KOPT-K1 (cell line): Measurements from ENCODE around the gene TRPT1.
A peak's percentile ranks its signal among the peaks of the same experiment; 100 is the strongest.

Experiments
- H3K27ac ChIP-seq: fragments of 200-600 bp; sonication (generic); 2 replicates; pipeline ENCODE4 v1.5.1; 2016; ENCODE audit warnings: antibody characterized with exemption, mild to moderate bottlenecking, low read depth, low read length; ENCODE audit not compliant: poor library complexity, severe bottlenecking
- H3K36me3 ChIP-seq: fragments of 200-600 bp; sonication (generic); 2 replicates; pipeline ENCODE4 v1.5.1; 2017; ENCODE audit warnings: antibody characterized with exemption, mild to moderate bottlenecking, low read length, moderate library complexity; ENCODE audit not compliant: insufficient read depth
- H3K9me3 ChIP-seq: fragments of 200-600 bp; sonication (generic); 2 replicates; pipeline ENCODE4 v1.5.1; 2017; ENCODE audit warnings: antibody characterized with exemption, low read length, mild to moderate bottlenecking; ENCODE audit not compliant: insufficient read depth, poor library complexity, severe bottlenecking

The TRPT1 gene

DNA sequence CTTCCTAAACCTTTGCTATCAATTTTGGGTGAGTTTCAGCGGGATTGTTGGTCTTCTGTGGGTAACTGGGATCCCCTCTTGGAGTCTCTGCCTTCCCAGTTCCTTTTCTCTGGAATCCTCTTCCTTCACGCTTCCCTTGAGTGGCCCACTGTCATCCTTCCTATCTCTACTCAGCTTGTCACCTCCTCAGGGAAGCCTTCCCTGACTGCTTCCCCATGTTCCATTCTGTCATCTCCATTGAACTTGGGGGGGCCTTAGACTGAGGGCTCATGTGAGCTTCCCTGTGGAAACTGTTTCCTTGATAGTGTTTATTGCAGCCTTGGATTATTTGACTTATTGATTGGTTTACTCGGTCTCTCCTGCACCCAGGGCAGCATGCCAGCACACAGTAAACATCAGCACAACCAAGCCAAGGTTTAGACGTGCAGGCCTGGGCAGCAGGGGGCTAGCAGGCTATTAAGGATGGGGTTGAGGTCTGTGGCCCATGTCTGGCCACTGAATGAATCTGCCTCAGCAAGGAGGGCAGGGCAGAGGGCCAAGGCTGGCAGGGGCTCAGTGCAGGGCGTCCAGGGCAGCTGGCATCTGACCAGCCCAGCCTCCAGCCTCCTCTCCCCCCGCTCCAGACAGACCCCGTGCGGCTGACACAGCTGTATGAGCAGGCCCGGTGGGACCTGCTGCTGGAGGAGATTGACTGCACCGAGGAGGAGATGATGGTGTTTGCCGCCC is 7.2 kb downstream of the TRPT1 start:
- Histone ChIP-seq H3K9me3 (no peaks in the 10 kb centered on the region), H3K36me3 (peaks cover 92% of the 10 kb centered on the region), H3K27ac (no peak overlapping the region)

DNA sequence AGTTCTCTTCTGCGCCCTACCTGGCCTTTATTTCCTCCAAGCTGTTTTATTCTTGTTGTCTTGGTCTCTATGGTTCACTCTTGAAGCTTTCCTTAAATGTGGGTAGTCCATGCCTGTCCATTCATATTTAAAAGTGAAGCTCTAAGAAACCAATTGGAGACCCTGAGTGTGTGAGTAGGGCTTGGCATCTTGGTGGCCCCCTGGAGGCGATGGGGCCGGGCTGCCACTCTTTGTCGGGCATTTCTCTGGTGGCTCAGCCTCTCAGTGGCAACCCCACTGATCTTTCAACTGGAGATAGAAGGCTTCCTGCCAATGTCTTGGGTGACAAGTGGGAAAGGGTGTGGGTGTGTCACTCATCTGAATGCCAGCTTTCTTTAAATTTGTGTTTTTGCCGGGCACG is 9.1 kb downstream of the TRPT1 start:
- Histone ChIP-seq H3K36me3 (peaks cover 96% of the 10 kb centered on the region), H3K27ac (no peak overlapping the region), H3K9me3 (no peaks in the 10 kb centered on the region)

DNA sequence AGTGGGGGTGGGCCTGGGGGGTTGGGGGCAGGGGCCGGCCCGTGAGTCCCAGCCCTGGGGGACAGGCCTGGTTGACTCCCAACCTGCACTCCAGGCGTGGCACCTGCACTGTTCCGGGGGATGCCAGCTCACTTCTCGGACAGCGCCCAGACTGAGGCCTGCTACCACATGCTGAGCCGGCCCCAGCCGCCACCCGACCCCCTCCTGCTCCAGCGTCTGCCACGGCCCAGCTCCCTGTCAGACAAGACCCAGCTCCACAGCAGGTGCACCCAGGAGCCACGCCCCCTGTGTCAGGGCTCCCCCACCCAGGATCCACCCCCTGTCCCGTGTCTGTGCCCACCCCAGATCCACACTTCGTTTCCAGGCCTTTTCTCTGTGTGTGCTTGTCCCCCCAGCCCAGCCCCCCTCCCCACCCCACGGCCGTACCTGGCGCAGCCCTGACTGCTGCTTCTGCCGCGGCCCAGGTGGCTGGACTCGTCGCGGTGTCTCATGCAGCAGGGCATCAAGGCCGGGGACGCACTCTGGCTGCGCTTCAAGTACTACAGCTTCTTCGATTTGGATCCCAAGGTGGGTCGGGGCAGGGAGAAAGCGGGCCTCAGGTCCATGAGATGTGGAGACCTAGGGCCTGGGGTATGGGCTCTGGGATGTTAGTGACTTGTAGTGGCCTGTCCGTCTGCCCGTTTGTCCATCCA is 14.7 kb downstream of the TRPT1 start:
- Histone ChIP-seq H3K9me3 (no peaks in the 10 kb centered on the region), H3K36me3 (peaks cover 79% of the 10 kb centered on the region), H3K27ac (no peak overlapping the region)

DNA sequence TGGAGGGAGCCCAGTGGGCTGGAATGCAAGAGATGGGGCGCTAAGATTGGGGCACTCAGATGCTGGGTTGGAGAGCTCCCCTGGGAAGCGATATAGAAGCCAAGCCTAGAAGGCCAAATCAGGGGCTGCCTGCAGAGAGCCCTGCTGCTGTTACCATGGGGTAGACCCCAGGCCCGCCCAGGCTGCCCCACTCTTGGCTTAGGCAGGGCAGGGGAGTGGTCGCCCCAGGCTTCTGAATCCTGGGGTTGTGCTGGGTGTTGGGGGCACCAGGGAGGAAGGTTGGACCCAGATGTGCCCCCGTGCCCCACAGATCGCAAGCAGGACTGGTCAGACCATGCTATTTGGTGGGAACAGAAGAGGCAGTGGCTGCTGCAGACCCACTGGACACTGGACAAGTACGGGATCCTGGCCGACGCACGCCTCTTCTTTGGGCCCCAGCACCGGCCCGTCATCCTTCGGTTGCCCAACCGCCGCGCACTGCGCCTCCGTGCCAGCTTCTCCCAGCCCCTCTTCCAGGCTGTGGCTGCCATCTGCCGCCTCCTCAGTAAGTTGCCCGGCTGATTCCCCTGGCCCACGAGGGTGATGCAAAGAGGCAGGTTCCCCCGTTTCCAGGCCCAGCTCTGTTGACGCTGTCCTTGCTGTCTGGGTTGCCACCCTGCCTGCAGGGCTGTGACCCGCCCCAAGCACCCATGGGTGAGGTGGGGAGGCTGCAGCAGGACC is 15.5 kb downstream of the TRPT1 start:
- no peak overlapping the region for H3K27ac ChIP-seq
- H3K36me3 ChIP-seq, result peaks cover 76% of the 10 kb centered on the region
- no peaks in the 10 kb centered on the region for H3K9me3 ChIP-seq

DNA sequence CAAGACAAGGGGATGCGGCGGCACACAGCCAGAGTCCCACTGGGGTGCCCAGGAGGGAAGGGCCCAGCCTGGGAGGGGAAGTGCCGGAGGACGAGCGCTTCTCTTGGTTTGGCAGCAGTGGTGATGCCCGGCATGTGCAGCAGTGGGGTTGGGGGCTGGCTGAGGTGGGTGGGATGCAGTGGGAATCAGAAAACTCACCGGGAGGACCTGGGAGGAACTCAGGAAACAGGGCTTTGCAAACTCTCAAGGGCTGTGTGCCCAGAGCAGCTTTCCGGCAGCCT is 16.5 kb downstream of the TRPT1 start:
- Histone ChIP-seq H3K27ac (no peak overlapping the region), H3K36me3 (peaks cover 76% of the 10 kb centered on the region), H3K9me3 (no peaks in the 10 kb centered on the region)

DNA sequence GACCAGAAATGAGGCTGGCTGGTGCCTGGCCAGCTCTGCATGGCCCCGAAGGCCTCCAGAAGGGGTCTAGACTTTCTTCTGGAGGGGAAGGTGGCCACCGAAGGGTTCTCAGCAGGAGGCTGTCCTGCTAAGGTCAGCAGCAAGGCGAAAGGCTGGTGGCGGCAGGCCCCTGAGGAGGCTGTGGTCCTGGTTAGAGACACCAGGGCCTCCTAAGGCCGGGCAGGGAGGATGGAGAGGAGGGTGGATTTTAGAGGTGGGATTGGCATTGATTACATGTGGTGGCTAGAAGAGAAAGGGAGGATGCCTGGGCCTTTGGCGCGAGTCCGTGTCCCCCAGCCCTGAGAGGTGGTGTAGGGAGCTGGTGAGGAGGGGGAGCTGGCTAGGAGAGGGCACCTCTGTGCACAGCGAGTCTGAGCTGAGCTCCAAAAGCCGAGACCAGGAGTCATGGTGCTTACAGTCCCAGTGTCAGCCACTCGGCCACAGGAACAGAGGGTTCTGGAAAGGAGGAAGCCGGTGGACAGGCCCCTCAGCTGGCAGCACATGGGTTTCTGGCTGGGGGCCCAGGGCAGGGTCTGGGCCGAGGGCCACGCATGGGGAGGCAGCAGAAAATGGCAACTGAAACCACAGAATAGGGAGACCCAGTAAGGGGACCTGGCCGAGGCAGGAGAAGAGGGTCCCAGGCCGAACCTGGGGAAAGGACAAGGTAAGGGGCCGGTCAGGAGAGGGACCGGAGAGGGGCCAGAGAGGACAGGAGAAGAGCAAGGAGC is 17.0 kb downstream of the TRPT1 start:
- no peaks in the 10 kb centered on the region for H3K9me3 ChIP-seq
- peak overlapping the region; percentile 93 for H3K27ac ChIP-seq
- H3K36me3 ChIP-seq, result peaks cover 76% of the 10 kb centered on the region

DNA sequence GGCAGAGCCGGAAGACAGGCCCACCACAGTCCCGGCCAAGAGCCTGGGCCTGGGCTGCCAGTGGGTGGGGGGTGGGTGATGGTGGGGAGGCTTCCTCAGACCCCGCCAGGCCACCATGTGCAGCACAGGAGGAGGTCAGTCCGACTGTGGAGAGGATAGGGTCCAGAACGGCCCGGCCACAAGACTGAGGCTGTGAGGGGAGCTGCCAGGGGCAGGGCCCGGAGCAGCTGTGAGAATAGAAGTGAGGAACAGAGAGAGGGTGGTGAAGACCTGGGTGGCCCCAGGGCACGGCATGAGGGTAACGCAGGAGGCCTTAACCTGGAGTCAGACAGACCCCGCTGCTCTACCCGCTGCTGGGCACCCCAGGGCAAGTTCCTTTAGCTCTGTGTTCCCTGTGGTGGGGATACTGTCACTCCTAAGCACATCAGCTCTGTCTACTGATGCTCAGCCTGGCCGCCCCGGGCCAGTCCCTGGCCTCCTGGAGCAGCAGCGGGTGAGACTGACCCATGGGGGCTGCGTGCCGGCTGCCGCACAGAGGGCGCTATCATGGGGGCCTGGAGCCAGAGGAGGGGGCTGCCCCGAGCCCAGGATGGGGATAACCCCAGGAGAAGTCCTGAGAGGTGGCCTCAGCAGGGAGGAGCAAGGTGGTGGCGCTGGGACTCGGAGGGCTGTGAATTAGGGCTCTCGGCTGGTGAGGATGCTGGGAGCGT is 17.7 kb downstream of the TRPT1 start:
- Histone ChIP-seq H3K9me3 (no peaks in the 10 kb centered on the region), H3K36me3 (peaks cover 77% of the 10 kb centered on the region), H3K27ac (peak overlapping the region; percentile 93)

DNA sequence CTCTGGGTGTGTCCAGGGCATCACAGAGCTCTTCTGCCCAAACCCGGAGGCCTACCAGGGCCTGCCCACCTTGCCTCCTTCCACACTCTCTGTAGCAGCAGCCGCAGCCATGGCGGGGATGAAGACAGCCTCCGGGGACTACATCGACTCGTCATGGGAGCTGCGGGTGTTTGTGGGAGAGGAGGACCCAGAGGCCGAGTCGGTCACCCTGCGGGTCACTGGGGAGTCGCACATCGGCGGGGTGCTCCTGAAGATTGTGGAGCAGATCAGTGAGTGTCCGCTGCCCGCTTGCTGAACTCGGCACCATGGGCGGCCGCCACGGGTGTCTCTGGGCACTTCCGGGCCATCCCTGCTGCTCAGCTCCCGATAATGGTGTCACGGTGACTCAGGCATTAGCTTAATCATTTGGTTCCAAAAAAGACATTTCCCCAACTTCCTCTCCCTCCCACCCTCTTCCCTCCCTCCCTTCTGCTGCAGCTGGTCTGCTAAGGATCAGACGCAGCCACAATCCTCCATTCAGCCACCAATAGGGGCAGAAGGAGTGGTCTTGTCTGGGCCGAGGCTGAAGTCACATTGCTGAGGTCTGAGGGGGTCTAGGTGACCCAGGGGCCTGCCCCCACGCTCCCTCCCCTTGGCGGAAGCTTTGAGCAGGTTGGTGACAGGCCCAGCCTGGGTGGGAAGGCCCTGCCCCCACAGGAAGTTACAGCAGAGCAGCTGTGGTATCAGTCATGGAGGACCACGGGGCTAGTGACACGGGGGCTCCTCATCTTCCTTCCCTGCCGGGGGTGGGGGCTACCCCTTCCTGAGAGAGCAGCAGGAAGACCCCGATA is 18.5 kb downstream of the TRPT1 start:
- Histone ChIP-seq H3K27ac (peak overlapping the region; percentile 93), H3K36me3 (peaks cover 78% of the 10 kb centered on the region), H3K9me3 (no peaks in the 10 kb centered on the region)

DNA sequence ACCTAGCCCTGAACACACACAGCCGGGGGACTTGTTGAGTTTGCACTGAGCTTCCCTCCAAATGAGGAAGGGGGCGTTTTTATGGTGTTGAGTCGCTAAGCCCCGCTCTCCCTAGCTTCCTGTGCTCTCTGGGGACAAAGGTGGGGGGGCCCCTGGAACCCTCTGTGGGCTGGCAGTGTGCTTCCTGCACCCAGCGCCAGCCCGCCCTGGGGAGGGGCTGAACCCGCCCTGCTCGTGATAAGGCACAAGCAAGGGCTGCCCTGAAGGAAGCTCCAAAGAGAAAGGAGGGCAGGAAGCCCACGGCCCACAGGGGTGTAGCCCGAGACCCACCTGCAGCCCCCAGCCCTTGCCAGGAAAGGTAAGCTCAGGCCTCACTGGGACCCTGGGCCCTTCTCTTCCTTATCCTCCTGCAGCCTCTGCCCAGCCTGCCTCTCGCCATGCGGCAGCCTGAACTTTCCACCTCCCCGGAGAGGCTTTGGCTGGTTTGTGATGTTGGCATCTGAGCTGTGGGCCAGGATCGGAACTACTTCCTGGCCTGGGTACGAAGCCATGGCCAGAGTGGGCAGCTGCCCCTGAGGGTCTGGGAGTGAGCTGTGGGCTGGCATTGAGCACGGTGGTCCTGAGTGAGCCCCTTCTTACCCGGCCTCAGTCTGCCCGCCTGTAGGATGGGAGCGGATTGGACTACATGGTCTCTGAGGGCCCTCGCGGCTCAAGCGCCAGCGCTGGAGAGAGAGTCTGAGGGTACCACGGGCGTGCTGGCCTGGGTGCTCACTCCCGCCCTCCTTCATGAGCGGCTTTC is 19.3 kb downstream of the TRPT1 start, which contains the start of gene FERMT3:
FERMT3 (plus strand) TSS at position 265 of the 799 bp plus-strand sequence. CDS start 644 bp downstream, outside the sequence.
- peak within 1 kb of the TSS; percentile 93 for H3K27ac ChIP-seq
- H3K9me3 ChIP-seq, result no peaks in the 10 kb centered on the region
- peaks cover 78% of the 10 kb centered on the region for H3K36me3 ChIP-seq

DNA sequence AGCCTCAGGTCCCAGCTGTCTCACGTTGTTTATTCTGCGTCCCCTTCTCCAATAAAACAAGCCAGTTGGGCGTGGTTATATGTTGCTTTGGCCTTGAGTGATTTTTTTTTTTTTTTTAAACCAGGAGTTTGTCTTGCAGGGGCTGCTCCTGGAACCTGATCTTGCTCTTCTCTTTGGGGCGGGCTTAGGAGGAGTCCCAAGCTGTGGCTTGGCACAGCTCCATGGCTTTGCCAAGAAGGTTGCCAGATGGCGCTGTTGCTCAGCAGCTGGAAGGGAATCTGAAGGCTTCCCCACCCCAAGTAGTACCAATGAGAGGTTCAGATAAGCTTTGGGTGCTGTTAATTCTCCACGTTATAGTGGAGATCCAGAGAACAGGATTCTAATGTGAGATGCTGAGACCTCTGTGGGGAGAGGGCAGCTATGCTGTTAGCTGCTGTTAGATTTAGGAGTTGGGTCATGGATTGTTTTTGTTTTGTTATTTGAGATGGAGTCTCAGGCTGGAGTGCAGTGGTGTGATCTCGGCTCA is 21.5 kb downstream of the TRPT1 start:
- peaks cover 78% of the 10 kb centered on the region for H3K36me3 ChIP-seq
- H3K9me3 ChIP-seq, result no peaks in the 10 kb centered on the region
- H3K27ac ChIP-seq, result no peak overlapping the region

DNA sequence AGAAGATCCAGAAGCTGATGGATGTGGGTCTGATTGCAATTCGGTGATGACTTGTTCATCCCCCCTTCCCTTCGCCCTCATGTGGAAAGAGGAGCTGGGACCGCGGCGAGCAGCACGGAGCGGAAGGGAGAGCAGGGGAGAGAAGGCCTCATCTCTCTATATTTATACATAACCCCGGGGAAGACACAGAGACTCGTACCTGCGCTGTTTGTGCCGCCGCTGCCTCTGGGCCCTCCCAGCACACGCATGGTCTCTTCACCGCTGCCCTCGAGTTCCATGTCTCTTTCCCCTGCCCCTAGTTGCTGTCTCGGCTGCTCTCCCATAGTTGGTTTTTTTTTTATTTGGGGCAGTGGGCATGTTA is 21.9 kb downstream of the TRPT1 start:
- H3K9me3 ChIP-seq, result no peaks in the 10 kb centered on the region
- H3K36me3 ChIP-seq, result peaks cover 76% of the 10 kb centered on the region
- no peak overlapping the region for H3K27ac ChIP-seq

DNA sequence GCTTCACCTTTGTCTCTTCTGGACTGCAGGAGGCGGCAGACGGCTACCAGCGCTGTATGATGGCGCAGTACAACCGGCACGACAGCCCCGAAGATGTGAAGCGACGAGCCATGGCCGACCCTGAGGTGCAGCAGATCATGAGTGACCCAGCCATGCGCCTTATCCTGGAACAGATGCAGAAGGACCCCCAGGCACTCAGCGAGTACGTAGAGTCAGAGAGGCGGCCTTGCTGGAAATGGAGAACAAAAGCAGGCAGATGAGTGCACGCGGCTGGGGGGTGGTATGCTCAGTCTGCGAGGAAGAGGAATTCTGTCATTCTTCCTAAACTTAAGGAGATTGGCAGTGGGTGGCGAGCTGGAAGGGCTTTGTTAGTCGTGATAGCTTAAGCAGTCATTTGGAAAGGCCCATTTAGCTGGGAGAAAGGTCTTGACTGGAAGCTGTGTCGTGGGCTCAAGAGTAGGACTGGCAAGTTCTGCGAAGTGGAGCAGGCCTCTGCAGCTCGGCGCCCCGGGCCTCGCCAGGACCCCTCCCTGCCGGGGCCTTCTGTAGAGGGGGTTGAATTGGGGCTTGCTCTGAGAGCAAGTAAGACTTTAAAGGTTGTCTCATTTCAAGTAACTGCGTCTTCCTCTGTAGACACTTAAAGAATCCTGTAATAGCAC is 22.4 kb downstream of the TRPT1 start:
- Histone ChIP-seq H3K36me3 (peaks cover 76% of the 10 kb centered on the region), H3K9me3 (no peaks in the 10 kb centered on the region), H3K27ac (no peak overlapping the region)

DNA sequence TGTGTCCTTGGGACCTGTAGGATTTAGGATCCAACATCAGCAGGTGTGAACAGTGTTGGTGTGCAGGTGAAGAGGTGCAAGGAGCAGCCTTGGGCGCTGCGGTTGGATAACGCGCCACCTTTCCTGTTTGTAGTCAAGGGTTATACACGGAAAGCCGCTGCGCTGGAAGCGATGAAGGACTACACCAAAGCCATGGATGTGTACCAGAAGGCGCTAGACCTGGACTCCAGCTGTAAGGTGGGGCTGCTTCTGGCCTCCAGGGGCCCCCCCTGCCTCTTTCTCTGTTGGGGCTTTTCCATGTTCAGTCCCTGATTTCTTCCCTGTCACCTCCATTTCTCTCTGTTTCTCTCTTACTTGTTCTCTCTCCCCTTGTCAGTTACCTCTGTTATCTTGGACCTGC is 23.0 kb downstream of the TRPT1 start:
- H3K27ac ChIP-seq, result no peak overlapping the region
- H3K36me3 ChIP-seq, result peaks cover 79% of the 10 kb centered on the region
- no peaks in the 10 kb centered on the region for H3K9me3 ChIP-seq
